Thymus (tissue), 14 donors: ENCODE data around the gene MAPK12. TPM values are rescaled to one million over a fixed set of nuclear protein-coding genes. Genes with fewer than 3 reads are reported as not detected.

Experiments used
- DNase-seq, 9 donors: peaks; one replicate each; pipeline ENCODE4 v3.0.0-alpha.2; 2013; ENCODE audit warnings: low spot score in 9 of 9, low read depth in 6 of 9, missing footprints in 1 of 9
- H3K27ac ChIP-seq, 2 donors: one replicate each; pipeline ENCODE4 v1.5.1; 2013; ENCODE audit warnings: control low read depth in 1 of 2, low read depth in 1 of 2, low read length in 1 of 2, mild to moderate bottlenecking in 1 of 2, moderate library complexity in 1 of 2
- H3K27me3 ChIP-seq, 2 donors: one replicate each; pipeline ENCODE4 v1.5.1; 2013; ENCODE audit warnings: low read length in 1 of 2; ENCODE audit not compliant: control insufficient read depth in 2 of 2, insufficient read depth in 1 of 2
- H3K36me3 ChIP-seq, 2 donors: one replicate each; pipeline ENCODE4 v1.5.1; 2013; ENCODE audit warnings: low read length in 1 of 2, mild to moderate bottlenecking in 1 of 2, moderate library complexity in 1 of 2; ENCODE audit not compliant: control insufficient read depth in 2 of 2, insufficient read depth in 2 of 2
- H3K4me1 ChIP-seq, 2 donors: one replicate each; pipeline ENCODE4 v1.5.1; 2013; ENCODE audit warnings: low read length in 2 of 2; ENCODE audit not compliant: control insufficient read depth in 2 of 2, insufficient read depth in 2 of 2
- H3K4me3 ChIP-seq, 2 donors: one replicate each; pipeline ENCODE4 v1.5.1; 2013; ENCODE audit warnings: low read length in 2 of 2, control low read depth in 1 of 2, mild to moderate bottlenecking in 1 of 2
- H3K9me3 ChIP-seq, 2 donors: one replicate each; pipeline ENCODE4 v1.5.1; 2013; ENCODE audit warnings: low read length in 1 of 2, mild to moderate bottlenecking in 1 of 2; ENCODE audit not compliant: control insufficient read depth in 2 of 2, insufficient read depth in 1 of 2
- WGBS: extraction: QIAGEN DNeasy Blood & Tissue Kit; methylation state at CpG from one replicate; pipeline ENCODE4 v1.1.7; 2013; 5-methylcytosine and 5-hydroxymethylcytosine counted together
- long read RNA-seq, 10 donors: transcript quantifications; one replicate each; lab custom pipeline, GENCODE V29; 2026
- polyA plus RNA-seq: library from polyadenylated mRNA; stranded (reverse); fragments of 200-250 nt; gene quantifications from one replicate; pipeline ENCODE4 v1.2.3, GENCODE V29; 2013
- total RNA-seq: library from RNA; stranded (reverse); fragments of 120-200 nt; gene quantifications from one replicate; pipeline ENCODE4 v1.2.4, GENCODE V29; 2013
- donor health status: healthy.

Gene MAPK12
- total RNA-seq (2.2 TPM), polyA plus RNA-seq (8.2 TPM)
- long read RNA-seq, donor 1, result 0 reads
- long read RNA-seq, donor 2, partial matches to known transcripts, result 8 of 11 reads
- long read RNA-seq, donor 2, other reads (novel, unspliced or antisense), result 0 of 11 reads
- long read RNA-seq, donor 3, result 0 reads
- long read RNA-seq, donor 4, result 0 reads
- long read RNA-seq, donor 5, partial matches to known transcripts, result 0 of 3 reads
- long read RNA-seq, donor 5, other reads (novel, unspliced or antisense), result 0 of 3 reads
- long read RNA-seq, donor 6, result 0 reads
- long read RNA-seq, donor 7, partial matches to known transcripts, result 0 of 1 reads
- long read RNA-seq, donor 7, other reads (novel, unspliced or antisense), result 0 of 1 reads
- long read RNA-seq, donor 8, result 0 reads
- long read RNA-seq, donor 9, partial matches to known transcripts, result 0 of 1 reads
- long read RNA-seq, donor 9, other reads (novel, unspliced or antisense), result 0 of 1 reads
- long read RNA-seq, donor 10, result 0 reads

DNA sequence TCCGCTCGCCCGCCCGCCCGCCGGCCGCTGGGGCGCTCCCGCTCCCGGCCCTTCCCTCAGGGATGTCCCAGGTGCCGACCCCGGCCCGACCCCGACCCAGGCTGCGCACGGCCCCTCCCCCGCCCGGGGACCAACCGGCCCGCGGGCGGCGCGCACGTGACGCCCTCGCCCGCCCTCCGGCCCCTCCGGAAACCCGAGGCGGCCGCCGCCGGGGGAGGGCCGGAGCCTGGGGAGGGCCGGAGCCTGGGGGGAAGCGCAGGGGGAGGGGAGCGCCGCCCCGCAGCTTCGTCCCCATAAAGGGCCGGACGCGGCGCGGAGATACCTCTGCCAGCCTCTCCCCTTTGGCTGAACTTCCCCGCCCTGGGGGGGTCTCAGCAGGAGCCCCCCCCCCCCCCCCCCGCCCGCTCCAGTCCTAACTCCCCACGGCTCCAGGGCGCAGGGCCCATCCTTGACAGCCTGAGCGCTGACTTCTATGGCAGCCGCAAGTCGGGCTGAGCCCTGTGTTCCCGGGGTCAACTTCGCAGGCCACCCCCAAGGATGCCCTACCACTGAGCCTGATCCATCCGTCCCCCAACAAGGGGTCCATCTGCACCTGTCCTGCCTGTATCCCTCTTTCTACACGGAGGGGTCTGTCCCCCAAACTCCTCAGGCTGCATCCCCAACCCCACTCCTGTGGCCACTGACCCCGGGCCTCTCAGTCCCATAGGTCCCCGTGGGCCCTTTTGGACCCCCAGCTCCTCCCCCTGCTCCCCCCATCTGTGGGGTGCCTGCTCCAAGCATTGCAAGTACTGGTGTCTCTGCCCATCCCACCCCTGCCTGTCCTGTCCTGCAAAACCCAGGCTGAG is at the start of gene MAPK12:
MAPK12 (minus strand) TSS at position 69 of the 845 bp plus-strand sequence. CDS start 174 bp downstream, outside the sequence.
- Histone ChIP-seq H3K9me3 (peaks cover 0 to 3% of the 10 kb centered on the region in 2 donors), H3K36me3 (no peaks in the 10 kb centered on the region), H3K27ac (no peak within 1 kb of the TSS), H3K4me1 (no peaks in the 10 kb centered on the region), H3K27me3 (peaks cover 52 to 84% of the 10 kb centered on the region in 2 donors), H3K4me3 (peak within 1 kb of the TSS in 1 of 2 donors; percentile 37)
- no peak for DNase-seq
- WGBS, result 3% methylated on average over 61 of the region's 61 CpGs

DNA sequence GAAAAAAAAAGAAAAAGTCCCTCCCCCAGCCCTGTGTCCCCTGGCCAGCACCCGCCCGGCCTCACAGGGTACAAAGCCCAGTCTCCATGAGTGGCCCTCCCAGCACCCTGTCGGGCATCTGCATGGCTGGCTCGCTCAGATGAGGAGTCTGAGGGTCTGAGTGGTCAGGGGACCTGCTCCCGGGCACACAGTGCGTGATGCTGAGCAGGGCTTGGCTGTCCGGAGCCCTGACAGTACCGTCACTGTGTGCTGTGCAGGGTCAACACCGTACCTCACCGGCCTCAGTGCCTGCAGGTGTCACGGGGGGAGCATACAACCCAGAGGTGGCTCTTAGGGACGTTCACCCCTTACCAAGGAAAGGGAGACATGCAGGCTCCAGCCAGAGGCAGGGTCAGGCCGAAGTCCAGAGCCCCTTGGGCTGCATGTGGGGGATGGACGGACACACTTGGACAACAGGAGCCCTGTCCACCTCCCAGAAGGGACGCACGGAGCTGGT is 49.5 kb upstream of the MAPK12 start:
- Histone ChIP-seq H3K9me3 (peaks cover 1 to 4% of the 10 kb centered on the region in 2 donors), H3K4me3 (no peak overlapping the region), H3K27me3 (peaks cover 32 to 59% of the 10 kb centered on the region in 2 donors), H3K27ac (no peak overlapping the region), H3K36me3 (no peaks in the 10 kb centered on the region), H3K4me1 (peaks cover 15 to 39% of the 10 kb centered on the region in 2 donors)
- 97% methylated on average over 16 of the region's 16 CpGs for WGBS
- DNase-seq, result no peak

DNA sequence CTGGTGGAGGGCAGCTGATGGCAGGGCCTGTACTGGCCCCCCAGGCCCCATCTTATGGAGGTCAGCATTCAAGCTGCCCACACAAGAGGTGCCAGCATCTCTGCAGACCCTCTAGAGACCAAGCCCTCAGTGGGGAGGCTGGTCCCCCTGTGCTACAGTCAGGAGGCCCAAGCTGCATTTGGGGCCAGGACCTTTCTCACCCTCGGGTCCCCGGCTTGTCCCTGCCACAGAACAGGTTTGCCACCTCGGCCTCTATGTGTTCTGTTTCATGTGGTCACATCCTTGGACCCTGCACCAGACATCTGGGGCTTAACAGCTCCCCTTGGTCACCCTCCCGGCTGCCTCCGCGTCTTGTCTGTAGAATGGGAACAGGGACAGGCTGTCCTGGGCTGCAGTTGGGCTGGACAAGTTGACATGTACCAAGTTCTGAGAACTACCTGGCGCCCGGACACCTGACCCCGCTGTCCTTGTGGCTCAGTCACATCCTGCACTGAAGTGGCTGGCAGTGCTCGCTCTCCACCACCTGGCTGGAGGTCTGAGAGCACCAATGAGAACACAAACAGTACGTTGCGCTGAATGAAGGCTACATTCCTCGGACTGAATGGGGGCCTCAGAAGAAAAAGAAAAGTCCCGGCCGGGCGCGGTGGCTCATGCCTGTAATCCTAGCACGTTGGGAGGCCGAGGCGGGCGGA is 48.7 kb upstream of the MAPK12 start:
- peaks cover 40 to 65% of the 10 kb centered on the region in 2 donors for H3K27me3 ChIP-seq
- 96% methylated on average over 21 of the region's 21 CpGs for WGBS
- peaks cover 0 to 4% of the 10 kb centered on the region in 2 donors for H3K9me3 ChIP-seq
- H3K4me3 ChIP-seq, result no peak overlapping the region
- DNase-seq, result no peak
- H3K27ac ChIP-seq, result no peak overlapping the region
- H3K4me1 ChIP-seq, result peaks cover 15 to 41% of the 10 kb centered on the region in 2 donors
- H3K36me3 ChIP-seq, result no peaks in the 10 kb centered on the region

DNA sequence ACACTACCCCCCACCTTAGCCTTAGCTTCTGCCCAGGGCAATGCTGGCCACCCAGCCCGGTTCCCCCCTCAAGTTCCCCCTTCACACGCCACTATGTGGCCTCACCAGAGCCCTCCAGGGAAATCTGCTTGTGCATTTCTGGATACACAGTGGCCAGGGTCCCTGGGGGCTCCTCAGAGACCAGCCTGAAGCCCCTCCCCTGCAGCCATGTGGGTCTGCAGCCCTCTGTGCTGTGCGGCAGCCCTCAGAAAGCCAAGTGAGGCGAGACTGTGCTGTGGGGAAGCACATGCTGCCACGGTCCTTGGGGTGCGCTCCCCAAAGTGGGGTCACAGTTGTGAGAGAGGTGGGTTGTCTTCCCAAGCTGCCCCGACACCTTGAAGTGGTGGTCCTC is 48.1 kb upstream of the MAPK12 start:
- WGBS, result 87% methylated on average over 7 of the region's 7 CpGs
- DNase-seq, result no peak
- H3K9me3 ChIP-seq, result peaks cover 0 to 4% of the 10 kb centered on the region in 2 donors
- no peak overlapping the region for H3K4me3 ChIP-seq
- H3K27ac ChIP-seq, result no peak overlapping the region
- peaks cover 45 to 70% of the 10 kb centered on the region in 2 donors for H3K27me3 ChIP-seq
- peaks cover 10 to 41% of the 10 kb centered on the region in 2 donors for H3K4me1 ChIP-seq
- no peaks in the 10 kb centered on the region for H3K36me3 ChIP-seq

DNA sequence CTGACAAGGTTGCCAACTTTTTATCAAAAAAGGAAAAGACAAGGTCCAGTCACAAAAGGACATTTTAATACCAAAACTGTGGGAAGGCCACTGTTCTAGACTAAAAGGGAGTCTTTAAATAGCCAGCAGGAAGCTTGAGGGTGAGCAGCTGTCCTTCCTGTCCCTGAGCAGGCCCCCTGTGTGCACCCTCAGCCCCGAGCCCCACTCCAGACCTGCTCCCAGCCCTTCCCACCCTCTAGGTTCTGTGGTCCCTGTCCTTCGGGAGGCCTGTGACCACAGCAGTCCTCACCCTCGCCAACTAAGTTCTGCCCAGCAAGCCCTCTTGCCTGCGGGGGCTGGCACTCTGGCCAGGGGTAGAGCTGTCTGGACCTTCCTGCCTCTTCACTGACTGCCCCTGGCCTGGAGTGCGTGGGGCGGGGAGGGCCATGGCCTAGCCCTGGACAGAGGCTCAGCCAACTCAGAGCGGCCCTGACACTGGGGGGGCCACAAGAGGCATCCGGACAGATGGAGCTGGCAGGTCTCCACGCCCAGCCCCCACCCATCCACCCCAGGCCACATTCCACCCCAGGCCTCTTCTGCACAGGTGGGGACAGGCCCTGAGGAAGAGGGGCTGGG is 47.6 kb upstream of the MAPK12 start:
- no peak for DNase-seq
- H3K36me3 ChIP-seq, result no peaks in the 10 kb centered on the region
- H3K9me3 ChIP-seq, result peaks cover 0 to 4% of the 10 kb centered on the region in 2 donors
- H3K27ac ChIP-seq, result peak overlapping the region; percentile 11 to 33
- peaks cover 7 to 41% of the 10 kb centered on the region in 2 donors for H3K4me1 ChIP-seq
- peaks cover 45 to 73% of the 10 kb centered on the region in 2 donors for H3K27me3 ChIP-seq
- no peak overlapping the region for H3K4me3 ChIP-seq
- WGBS, result 72% methylated on average over 9 of the region's 9 CpGs

DNA sequence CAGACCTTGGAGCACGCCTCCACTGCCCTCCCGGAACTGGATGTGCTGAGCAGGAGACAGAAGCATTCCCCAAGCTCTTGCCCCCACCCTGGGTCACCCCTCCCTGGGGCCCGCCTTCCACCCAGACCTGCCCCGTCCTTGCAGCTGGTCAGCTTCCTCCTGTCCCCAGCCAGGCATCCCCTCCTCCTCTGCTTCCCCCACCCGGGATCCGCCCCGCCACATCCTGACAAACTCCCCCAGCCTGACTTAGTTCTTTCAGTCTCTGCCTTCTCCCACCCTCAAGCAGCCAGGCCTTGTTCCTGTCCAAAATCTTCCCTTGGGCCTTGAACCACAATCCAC is 47.1 kb upstream of the MAPK12 start:
- peaks cover 0 to 4% of the 10 kb centered on the region in 2 donors for H3K9me3 ChIP-seq
- H3K27me3 ChIP-seq, result peaks cover 45 to 78% of the 10 kb centered on the region in 2 donors
- no peak overlapping the region for H3K4me3 ChIP-seq
- no peak for DNase-seq
- H3K36me3 ChIP-seq, result no peaks in the 10 kb centered on the region
- H3K27ac ChIP-seq, result peak overlapping the region in 1 of 2 donors; percentile 11
- peaks cover 7 to 41% of the 10 kb centered on the region in 2 donors for H3K4me1 ChIP-seq
- 48% methylated on average over 7 of the region's 7 CpGs for WGBS

DNA sequence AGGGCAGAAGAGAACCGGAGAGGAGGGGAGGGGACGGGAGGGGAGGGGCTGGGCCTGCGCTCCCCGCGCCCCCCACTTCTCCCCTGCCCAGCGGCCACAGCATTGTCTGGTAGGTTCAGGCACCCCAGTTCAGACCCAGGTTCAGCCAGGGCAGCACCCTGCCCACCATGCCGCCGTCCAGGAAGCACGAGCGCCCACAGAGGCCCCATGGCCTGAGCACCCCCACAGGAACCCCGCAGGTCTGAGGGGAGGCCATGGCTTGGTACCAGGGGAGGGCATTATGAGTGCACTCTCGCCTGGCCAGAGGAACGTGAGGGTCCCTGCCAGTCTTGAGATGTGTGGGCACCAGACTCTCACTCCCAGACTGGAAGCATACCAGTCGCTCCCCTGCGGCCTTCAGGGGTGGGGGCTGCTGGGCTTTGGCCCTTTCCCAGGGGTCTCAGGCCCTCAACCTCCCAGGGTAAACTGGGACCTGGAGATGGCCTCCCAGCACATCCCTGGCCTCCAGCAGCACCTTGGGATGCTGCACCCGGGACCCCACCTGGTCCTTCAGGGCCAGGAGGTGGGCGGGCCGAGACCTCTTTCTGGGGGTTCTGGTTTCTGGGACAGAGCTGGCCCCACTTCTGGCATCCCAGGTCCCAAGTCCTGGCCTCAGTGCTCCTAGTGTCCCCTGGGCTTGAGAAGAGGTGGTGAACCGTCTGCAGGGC is 46.6 kb upstream of the MAPK12 start:
- Histone ChIP-seq H3K27ac (peak overlapping the region; percentile 24 to 52), H3K4me1 (peaks cover 11 to 43% of the 10 kb centered on the region in 2 donors), H3K4me3 (no peak overlapping the region), H3K27me3 (peaks cover 45 to 79% of the 10 kb centered on the region in 2 donors), H3K9me3 (peaks cover 0 to 4% of the 10 kb centered on the region in 2 donors), H3K36me3 (no peaks in the 10 kb centered on the region)
- no peak for DNase-seq
- 41% methylated on average over 19 of the region's 19 CpGs for whole genome bisulfite sequencing
